Spleen (tissue), 7 donors: Measurements from ENCODE around the gene SLC2A2.

Experiments used
- CTCF ChIP-seq, 11 experiments: fragments of 200-600 bp in 7 of 11; fragments of 450-650 bp in 4 of 11; sonication (generic) in 4 of 11; IDR thresholded peaks in 8 of 11; conservative IDR thresholded peaks in 3 of 11; 1 replicate in 7 of 11; 2 replicates in 4 of 11; pipeline versions ENCODE4 v1.4.0 to v1.8.0; 2016 to 2021; ENCODE audit warnings: antibody characterized with exemption in 11 of 11, inconsistent platforms in 4 of 11, mild to moderate bottlenecking in 1 of 11
- POLR2A ChIP-seq, 3 donors: fragments of 450-650 bp; IDR thresholded peaks; one replicate each; pipeline ENCODE4 v1.5.1; 2017; ENCODE audit warnings: antibody characterized with exemption in 3 of 3, mild to moderate bottlenecking in 1 of 3
- POLR2AphosphoS5 ChIP-seq, 3 donors: sonication (generic); formaldehyde crosslinking; IDR thresholded peaks; one replicate each; pipeline ENCODE4 v1.5.1; 2017; ENCODE audit warnings: antibody characterized with exemption in 3 of 3
- donor health status: DM: no; HTN: no; CAD: no; lungs with moderate emphysema.
- donor health status: DM: no; HTN: no; CAD: no.
- donor health status: DM: no; HTN: no; CAD: no.

GRCh38 chr3:171013822-171014748 lies 12.4 kb downstream of the SLC2A2 start:
- TF ChIP-seq CTCF (IDR thresholded peaks at IDR 0.05 in 8 of 11, conservative IDR thresholded peaks at IDR 0.05 in 3 of 11) = no peak
- TF ChIP-seq POLR2AphosphoS5 (IDR thresholded peaks at IDR 0.05) = no peak
- TF ChIP-seq POLR2A (IDR thresholded peaks at IDR 0.05) = no peak
